ENCODE results near the gene CCIN.

Gene CCIN

GRCh38 chr9:36137392-36138004, 31.7 kb upstream of the CCIN start:
- Histone ChIP-seq H4K91ac (ENCODE audit: low read depth, low read length, poor library complexity) (no peak overlapping the region), H3K79me1 (ENCODE audit: low read depth, low read length) (no peaks in the 10 kb centered on the region), H2BK120ac (ENCODE audit: low read depth, low read length) (no peak overlapping the region), H3K23ac (ENCODE audit: low read depth, low read length, poor library complexity) (no peak overlapping the region), H3K36me3 (replicated peaks in 1 of 2; ENCODE audit: control insufficient read depth in 2 of 2, insufficient read depth in 2 of 2, low read length in 2 of 2) (no peaks in the 10 kb centered on the region), H3K9ac (ENCODE audit: low read depth, low read length, poor library complexity) (peak overlapping the region; percentile 71), H3K4me1 (ENCODE audit: control insufficient read depth in 2 of 2, insufficient read depth in 1 of 2, low read depth in 1 of 2, low read length in 2 of 2) (peaks cover 14 to 15% of the 10 kb centered on the region in 2 donors), H3K9me3 (replicated peaks in 1 of 2; ENCODE audit: control insufficient read depth in 2 of 2, insufficient read depth in 1 of 2, low read depth in 1 of 2, low read length in 2 of 2) (no peaks in the 10 kb centered on the region), H3K14ac (ENCODE audit: low read length) (no peak overlapping the region), H2AK5ac (ENCODE audit: low read depth, low read length) (no peak overlapping the region), H3K18ac (ENCODE audit: low read length) (no peak overlapping the region), H4K8ac (ENCODE audit: low read depth, low read length) (no peak overlapping the region), H3K27me3 (ENCODE audit: control insufficient read depth in 3 of 3, insufficient read depth in 3 of 3, low read depth in 1 of 3, low read length in 3 of 3) (peaks cover 0 to 44% (median 24%) of the 10 kb centered on the region in 3 experiments), H3K4me3 (ENCODE audit: low read length in 2 of 2) (peak overlapping the region; percentile 53 to 91), H3K4ac (ENCODE audit: low read length) (no peak overlapping the region), H2BK5ac (ENCODE audit: low read length) (no peak overlapping the region), H3K27ac (replicated peaks; ENCODE audit: low read length) (no peak overlapping the region), H3K4me2 (ENCODE audit: insufficient read depth, low read length, poor library complexity, severe bottlenecking) (peak overlapping the region; percentile 83), H2AFZ (ENCODE audit: low read length) (peak overlapping the region; percentile 92), H2BK12ac (ENCODE audit: low read length) (no peak overlapping the region), H2BK15ac (ENCODE audit: low read length) (no peak overlapping the region)
- WGBS, 2 donors (ENCODE audit: extremely low coverage in 2 of 2, insufficient read length in 2 of 2, insufficient replicate concordance in 1 of 2): no CpG with 5 or more reads among the region's 12 CpGs
- no peak for DNase-seq (ENCODE audit: low spot score)

- Histone ChIP-seq H2BK15ac (ENCODE audit: low read length) (no peak overlapping the region), H3K4me2 (ENCODE audit: insufficient read depth, low read length, poor library complexity, severe bottlenecking) (no peak overlapping the region), H4K8ac (ENCODE audit: low read depth, low read length) (no peak overlapping the region), H3K9me3 (replicated peaks in 1 of 2; ENCODE audit: control insufficient read depth in 2 of 2, insufficient read depth in 1 of 2, low read depth in 1 of 2, low read length in 2 of 2) (no peaks in the 10 kb centered on the region), H3K14ac (ENCODE audit: low read length) (no peak overlapping the region), H3K18ac (ENCODE audit: low read length) (no peak overlapping the region), H2BK120ac (ENCODE audit: low read depth, low read length) (no peak overlapping the region), H2AK5ac (ENCODE audit: low read depth, low read length) (no peak overlapping the region), H3K4me1 (ENCODE audit: control insufficient read depth in 2 of 2, insufficient read depth in 1 of 2, low read depth in 1 of 2, low read length in 2 of 2) (peaks cover 14 to 15% of the 10 kb centered on the region in 2 donors), H3K9ac (ENCODE audit: low read depth, low read length, poor library complexity) (no peak overlapping the region), H4K91ac (ENCODE audit: low read depth, low read length, poor library complexity) (no peak overlapping the region), H3K36me3 (replicated peaks in 1 of 2; ENCODE audit: control insufficient read depth in 2 of 2, insufficient read depth in 2 of 2, low read length in 2 of 2) (peaks cover 3 to 4% of the 10 kb centered on the region in 2 donors), H3K4me3 (ENCODE audit: low read length in 2 of 2) (no peak overlapping the region), H2AFZ (ENCODE audit: low read length) (no peak overlapping the region), H2BK5ac (ENCODE audit: low read length) (no peak overlapping the region), H2BK12ac (ENCODE audit: low read length) (no peak overlapping the region), H3K27ac (replicated peaks; ENCODE audit: low read length) (no peak overlapping the region), H3K4ac (ENCODE audit: low read length) (no peak overlapping the region), H3K79me1 (ENCODE audit: low read depth, low read length) (no peaks in the 10 kb centered on the region), H3K27me3 (ENCODE audit: control insufficient read depth in 3 of 3, insufficient read depth in 3 of 3, low read depth in 1 of 3, low read length in 3 of 3) (peaks cover 0 to 34% (median 24%) of the 10 kb centered on the region in 3 experiments), H3K23ac (ENCODE audit: low read depth, low read length, poor library complexity) (no peak overlapping the region)
- no CpG with 5 or more reads among the region's 10 CpGs for WGBS, 2 donors (ENCODE audit: extremely low coverage in 2 of 2, insufficient read length in 2 of 2, insufficient replicate concordance in 1 of 2)
- no peak for DNase-seq (ENCODE audit: low spot score)
These were observed 30.7 kb upstream of the CCIN start for GRCh38 chr9:36138496-36138895.

- Histone ChIP-seq H2AK5ac (ENCODE audit: low read depth, low read length) (no peak overlapping the region), H2BK15ac (ENCODE audit: low read length) (no peak overlapping the region), H3K23ac (ENCODE audit: low read depth, low read length, poor library complexity) (no peak overlapping the region), H3K36me3 (replicated peaks in 1 of 2; ENCODE audit: control insufficient read depth in 2 of 2, insufficient read depth in 2 of 2, low read length in 2 of 2) (peaks cover 5 to 8% of the 10 kb centered on the region in 2 donors), H2BK5ac (ENCODE audit: low read length) (no peak overlapping the region), H3K27ac (replicated peaks; ENCODE audit: low read length) (no peak overlapping the region), H3K4me2 (ENCODE audit: insufficient read depth, low read length, poor library complexity, severe bottlenecking) (no peak overlapping the region), H3K18ac (ENCODE audit: low read length) (no peak overlapping the region), H3K27me3 (ENCODE audit: control insufficient read depth in 3 of 3, insufficient read depth in 3 of 3, low read depth in 1 of 3, low read length in 3 of 3) (peaks cover 0 to 30% (median 24%) of the 10 kb centered on the region in 3 experiments), H2AFZ (ENCODE audit: low read length) (no peak overlapping the region), H3K14ac (ENCODE audit: low read length) (no peak overlapping the region), H4K8ac (ENCODE audit: low read depth, low read length) (no peak overlapping the region), H3K9me3 (replicated peaks in 1 of 2; ENCODE audit: control insufficient read depth in 2 of 2, insufficient read depth in 1 of 2, low read depth in 1 of 2, low read length in 2 of 2) (no peaks in the 10 kb centered on the region), H3K9ac (ENCODE audit: low read depth, low read length, poor library complexity) (no peak overlapping the region), H4K91ac (ENCODE audit: low read depth, low read length, poor library complexity) (no peak overlapping the region), H2BK12ac (ENCODE audit: low read length) (no peak overlapping the region), H2BK120ac (ENCODE audit: low read depth, low read length) (no peak overlapping the region), H3K4me3 (ENCODE audit: low read length in 2 of 2) (peak overlapping the region in 1 of 2 donors; percentile 3), H3K79me1 (ENCODE audit: low read depth, low read length) (no peaks in the 10 kb centered on the region), H3K4ac (ENCODE audit: low read length) (no peak overlapping the region), H3K4me1 (ENCODE audit: control insufficient read depth in 2 of 2, insufficient read depth in 1 of 2, low read depth in 1 of 2, low read length in 2 of 2) (peaks cover 14 to 15% of the 10 kb centered on the region in 2 donors)
- DNase-seq (ENCODE audit: low spot score): no peak
- WGBS, 2 donors (ENCODE audit: extremely low coverage in 2 of 2, insufficient read length in 2 of 2, insufficient replicate concordance in 1 of 2): no CpG with 5 or more reads among the region's 5 CpGs
These were observed 30.3 kb upstream of the CCIN start for GRCh38 chr9:36138901-36139300.

GRCh38 chr9:36140086-36141084, 28.8 kb upstream of the CCIN start:
- Histone ChIP-seq H3K79me1 (ENCODE audit: low read depth, low read length) (no peaks in the 10 kb centered on the region), H3K27ac (replicated peaks; ENCODE audit: low read length) (no peak overlapping the region), H3K18ac (ENCODE audit: low read length) (no peak overlapping the region), H3K14ac (ENCODE audit: low read length) (no peak overlapping the region), H3K4me1 (ENCODE audit: control insufficient read depth in 2 of 2, insufficient read depth in 1 of 2, low read depth in 1 of 2, low read length in 2 of 2) (peaks cover 11 to 12% of the 10 kb centered on the region in 2 donors), H2BK120ac (ENCODE audit: low read depth, low read length) (no peak overlapping the region), H2AK5ac (ENCODE audit: low read depth, low read length) (no peak overlapping the region), H2BK15ac (ENCODE audit: low read length) (no peak overlapping the region), H3K4me3 (ENCODE audit: low read length in 2 of 2) (no peak overlapping the region), H3K36me3 (replicated peaks in 1 of 2; ENCODE audit: control insufficient read depth in 2 of 2, insufficient read depth in 2 of 2, low read length in 2 of 2) (peaks cover 8 to 9% of the 10 kb centered on the region in 2 donors), H3K27me3 (ENCODE audit: control insufficient read depth in 3 of 3, insufficient read depth in 3 of 3, low read depth in 1 of 3, low read length in 3 of 3) (peaks cover 0 to 18% (median 16%) of the 10 kb centered on the region in 3 experiments), H3K4me2 (ENCODE audit: insufficient read depth, low read length, poor library complexity, severe bottlenecking) (no peak overlapping the region), H3K9me3 (replicated peaks in 1 of 2; ENCODE audit: control insufficient read depth in 2 of 2, insufficient read depth in 1 of 2, low read depth in 1 of 2, low read length in 2 of 2) (peaks cover 3% of the 10 kb centered on the region in 2 donors), H4K91ac (ENCODE audit: low read depth, low read length, poor library complexity) (no peak overlapping the region), H3K23ac (ENCODE audit: low read depth, low read length, poor library complexity) (no peak overlapping the region), H2AFZ (ENCODE audit: low read length) (peak overlapping the region; percentile 35), H2BK12ac (ENCODE audit: low read length) (no peak overlapping the region), H3K9ac (ENCODE audit: low read depth, low read length, poor library complexity) (no peak overlapping the region), H2BK5ac (ENCODE audit: low read length) (no peak overlapping the region), H4K8ac (ENCODE audit: low read depth, low read length) (no peak overlapping the region), H3K4ac (ENCODE audit: low read length) (no peak overlapping the region)
- DNase-seq (ENCODE audit: low spot score): no peak
- no CpG with 5 or more reads among the region's 11 CpGs for WGBS, 2 donors (ENCODE audit: extremely low coverage in 2 of 2, insufficient read length in 2 of 2, insufficient replicate concordance in 1 of 2)
